Parathyroid adenoma (tissue), 2 donors: ENCODE results near the gene NTSR1.

Experiments
- H2AFZ ChIP-seq: fragments of 300-600 bp; sonication (generic); one replicate; pipeline ENCODE4 v1.7.0; 2017; ENCODE audit warnings: antibody characterized with exemption, mild to moderate bottlenecking
- H3K27ac ChIP-seq: fragments of 300-600 bp; sonication (generic); one replicate; pipeline ENCODE4 v1.7.0; 2017
- H3K27me3 ChIP-seq: fragments of 300-600 bp; sonication (generic); one replicate; pipeline ENCODE4 v1.7.0; 2017; ENCODE audit warnings: low read length; ENCODE audit not compliant: control insufficient read depth, insufficient read depth
- H3K36me3 ChIP-seq: fragments of 300-600 bp; sonication (generic); one replicate; pipeline ENCODE4 v1.7.0; 2017; ENCODE audit warnings: low read length; ENCODE audit not compliant: control insufficient read depth, insufficient read depth
- H3K4me1 ChIP-seq: fragments of 300-600 bp; sonication (generic); one replicate; pipeline ENCODE4 v1.7.0; 2017; ENCODE audit warnings: control low read depth
- H3K4me2 ChIP-seq: fragments of 300-600 bp; sonication (generic); one replicate; pipeline ENCODE4 v1.7.0; 2017; ENCODE audit warnings: low read length
- H3K4me3 ChIP-seq: fragments of 300-600 bp; sonication (generic); one replicate; pipeline ENCODE4 v1.7.0; 2017; ENCODE audit warnings: low read depth, low read length
- H3K79me2 ChIP-seq: fragments of 300-600 bp; sonication (generic); one replicate; pipeline ENCODE4 v1.7.0; 2017; ENCODE audit warnings: control low read depth
- H3K9ac ChIP-seq: fragments of 300-600 bp; sonication (generic); one replicate; pipeline ENCODE4 v1.7.0; 2017; ENCODE audit warnings: mild to moderate bottlenecking
- H3K9me3 ChIP-seq: fragments of 300-600 bp; sonication (generic); one replicate; pipeline ENCODE4 v1.7.0; 2017; ENCODE audit warnings: low read length; ENCODE audit not compliant: control insufficient read depth
- TF ChIP-seq, protein P1 (sequence below): fragments of 300-600 bp; sonication (generic); IDR thresholded peaks from one replicate; pipeline ENCODE4 v1.7.0; 2017; ENCODE audit warnings: antibody characterized with exemption, mild to moderate bottlenecking
- donor health status: primary hyperparathyroidism.

Gene NTSR1

DNA sequence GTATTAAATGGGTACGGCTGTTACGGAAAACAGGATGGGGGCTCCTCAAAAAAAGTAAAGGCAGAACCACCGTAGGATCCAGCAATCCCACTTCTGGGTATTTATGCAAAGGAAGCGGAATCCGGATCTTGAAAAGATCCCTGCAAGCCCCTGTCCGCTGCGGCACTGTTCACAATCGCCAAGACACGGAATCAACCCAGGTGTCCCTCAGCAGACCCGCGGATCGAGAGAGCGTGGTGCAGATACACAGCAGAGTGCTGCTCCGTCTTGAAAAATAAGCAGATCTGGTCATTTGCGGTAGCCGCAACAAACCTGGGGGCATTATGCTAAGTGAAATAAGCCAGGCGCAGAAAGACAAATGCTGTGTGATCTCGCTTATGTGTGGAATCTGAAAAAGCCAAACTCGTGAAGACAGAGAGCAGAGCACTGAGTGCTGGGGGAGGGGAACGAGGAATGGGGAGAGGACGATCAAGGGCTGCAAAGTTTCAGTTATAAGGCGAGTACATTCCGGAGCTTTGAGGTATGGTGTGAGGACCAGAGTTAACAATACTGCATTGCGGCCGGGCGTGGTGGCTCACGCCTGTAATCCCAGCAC lies 41.3 kb downstream of the NTSR1 start:
- no peak overlapping the region for H3K4me2 ChIP-seq
- H3K9ac ChIP-seq, result no peak overlapping the region
- H3K27me3 ChIP-seq, result no peaks in the 10 kb centered on the region
- TF ChIP-seq, protein P1, sequence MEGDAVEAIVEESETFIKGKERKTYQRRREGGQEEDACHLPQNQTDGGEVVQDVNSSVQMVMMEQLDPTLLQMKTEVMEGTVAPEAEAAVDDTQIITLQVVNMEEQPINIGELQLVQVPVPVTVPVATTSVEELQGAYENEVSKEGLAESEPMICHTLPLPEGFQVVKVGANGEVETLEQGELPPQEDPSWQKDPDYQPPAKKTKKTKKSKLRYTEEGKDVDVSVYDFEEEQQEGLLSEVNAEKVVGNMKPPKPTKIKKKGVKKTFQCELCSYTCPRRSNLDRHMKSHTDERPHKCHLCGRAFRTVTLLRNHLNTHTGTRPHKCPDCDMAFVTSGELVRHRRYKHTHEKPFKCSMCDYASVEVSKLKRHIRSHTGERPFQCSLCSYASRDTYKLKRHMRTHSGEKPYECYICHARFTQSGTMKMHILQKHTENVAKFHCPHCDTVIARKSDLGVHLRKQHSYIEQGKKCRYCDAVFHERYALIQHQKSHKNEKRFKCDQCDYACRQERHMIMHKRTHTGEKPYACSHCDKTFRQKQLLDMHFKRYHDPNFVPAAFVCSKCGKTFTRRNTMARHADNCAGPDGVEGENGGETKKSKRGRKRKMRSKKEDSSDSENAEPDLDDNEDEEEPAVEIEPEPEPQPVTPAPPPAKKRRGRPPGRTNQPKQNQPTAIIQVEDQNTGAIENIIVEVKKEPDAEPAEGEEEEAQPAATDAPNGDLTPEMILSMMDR, result no peak
- H3K9me3 ChIP-seq, result peaks cover 2% of the 10 kb centered on the region
- H3K36me3 ChIP-seq, result no peaks in the 10 kb centered on the region
- H3K4me1 ChIP-seq, result no peaks in the 10 kb centered on the region
- no peak overlapping the region for H3K27ac ChIP-seq
- no peaks in the 10 kb centered on the region for H3K79me2 ChIP-seq
- H3K4me3 ChIP-seq, result no peak overlapping the region
- H2AFZ ChIP-seq, result no peak overlapping the region

DNA sequence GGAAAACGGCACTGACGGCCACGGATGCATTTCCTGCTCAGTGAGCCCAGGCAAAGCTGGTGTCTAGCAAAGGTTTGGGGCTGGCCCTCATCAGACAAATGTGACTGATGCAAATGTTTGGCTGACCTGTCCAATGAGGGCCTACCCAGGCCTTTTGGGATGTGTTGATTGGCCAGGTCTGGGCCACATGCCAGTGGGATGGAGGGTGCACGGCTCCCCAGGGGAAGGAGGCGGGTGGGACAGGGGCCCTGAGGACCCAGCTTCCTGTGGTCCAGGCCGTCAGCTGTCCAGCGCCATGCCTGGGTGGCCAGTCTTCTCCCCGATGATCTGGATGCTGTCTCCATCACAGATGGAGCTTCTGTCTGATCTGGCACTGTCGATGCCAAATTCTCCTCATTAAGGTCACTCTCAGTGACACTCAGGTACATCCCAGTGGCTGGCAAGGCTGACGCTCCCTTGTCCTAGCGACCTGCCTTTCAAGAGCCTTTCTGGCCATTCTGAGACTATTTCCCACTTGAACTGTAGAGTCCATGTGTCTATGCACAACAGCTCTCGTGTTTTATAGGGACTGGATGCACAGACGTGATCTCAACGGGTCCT lies 43.0 kb downstream of the NTSR1 start:
- Histone ChIP-seq H2AFZ (no peak overlapping the region), H3K79me2 (no peaks in the 10 kb centered on the region), H3K27ac (no peak overlapping the region), H3K9me3 (peaks cover 2% of the 10 kb centered on the region), H3K4me3 (no peak overlapping the region), H3K9ac (no peak overlapping the region), H3K36me3 (no peaks in the 10 kb centered on the region), H3K4me2 (no peak overlapping the region), H3K4me1 (no peaks in the 10 kb centered on the region), H3K27me3 (no peaks in the 10 kb centered on the region)
- TF ChIP-seq, protein P1, result no peak

DNA sequence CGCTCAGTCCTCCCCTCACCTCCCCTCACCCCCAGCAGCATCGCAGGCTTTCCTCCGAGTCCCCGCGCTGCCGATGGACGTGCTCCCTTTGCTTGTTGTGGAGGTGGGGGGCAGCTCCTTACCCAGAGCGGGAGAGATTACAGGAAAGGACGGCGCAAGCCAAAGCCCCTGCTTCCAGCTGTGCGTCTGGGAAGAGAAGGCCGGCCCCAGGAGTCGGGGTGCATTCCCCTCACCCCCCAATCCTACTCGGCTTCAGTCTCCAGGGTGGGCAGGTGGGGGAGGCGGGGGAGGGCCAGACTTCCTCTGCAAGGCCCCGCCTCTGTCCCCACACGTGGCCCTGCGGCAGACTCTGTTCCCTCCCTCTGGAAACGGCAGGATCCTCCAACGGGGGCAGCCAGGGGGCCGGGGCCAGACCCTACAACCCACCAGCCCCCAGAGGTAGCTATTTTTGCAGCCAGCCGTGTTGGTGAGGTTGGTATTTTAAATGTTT lies 43.6 kb downstream of the NTSR1 start:
- no peaks in the 10 kb centered on the region for H3K4me1 ChIP-seq
- H3K27me3 ChIP-seq, result no peaks in the 10 kb centered on the region
- no peak overlapping the region for H3K9ac ChIP-seq
- no peak overlapping the region for H3K4me2 ChIP-seq
- H3K9me3 ChIP-seq, result peaks cover 2% of the 10 kb centered on the region
- no peak overlapping the region for H2AFZ ChIP-seq
- TF ChIP-seq, protein P1, result no peak
- H3K36me3 ChIP-seq, result no peaks in the 10 kb centered on the region
- H3K79me2 ChIP-seq, result no peaks in the 10 kb centered on the region
- no peak overlapping the region for H3K4me3 ChIP-seq
- H3K27ac ChIP-seq, result no peak overlapping the region

DNA sequence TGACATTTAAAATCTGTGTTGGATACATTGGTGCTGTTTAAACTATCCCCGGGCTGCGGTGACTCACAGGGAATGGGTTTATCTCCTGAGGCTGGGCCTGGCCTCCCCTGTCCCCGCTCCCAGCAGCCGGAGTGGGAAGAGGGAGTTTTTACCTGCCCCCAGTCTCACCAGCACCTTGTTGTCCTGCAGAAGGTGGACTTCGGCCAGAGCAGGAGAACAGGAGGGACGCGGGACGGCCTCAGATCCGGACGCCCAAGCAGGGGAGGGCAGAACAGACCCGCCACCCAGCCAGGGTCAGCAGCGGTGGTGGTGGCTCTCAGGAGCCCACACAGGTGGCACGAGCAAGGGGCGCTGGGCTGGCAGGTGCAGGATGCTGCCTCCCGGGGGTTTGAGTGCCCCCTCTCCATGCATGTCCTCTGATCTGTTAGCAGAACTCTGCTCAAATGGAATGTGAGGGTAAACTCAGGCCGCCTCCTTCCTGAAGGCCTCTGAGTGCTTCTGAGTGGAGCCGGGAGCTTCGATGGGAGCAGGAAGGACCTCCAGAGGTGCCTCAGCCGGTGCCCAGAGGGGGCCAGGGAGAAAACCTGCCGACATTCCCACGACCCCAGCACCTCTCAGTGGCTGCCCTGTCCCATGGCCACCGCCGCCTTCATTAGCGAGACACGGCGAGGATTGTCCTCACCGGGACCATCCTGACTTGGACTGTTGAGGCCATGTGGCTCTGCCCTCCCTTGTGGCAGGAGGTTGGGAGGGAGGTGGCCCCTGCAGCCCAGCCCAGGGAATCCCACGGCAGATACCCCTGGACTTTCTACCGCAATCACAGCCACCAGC lies 44.2 kb downstream of the NTSR1 start:
- H2AFZ ChIP-seq, result no peak overlapping the region
- H3K9ac ChIP-seq, result no peak overlapping the region
- no peaks in the 10 kb centered on the region for H3K4me1 ChIP-seq
- H3K9me3 ChIP-seq, result peaks cover 2% of the 10 kb centered on the region
- H3K79me2 ChIP-seq, result no peaks in the 10 kb centered on the region
- H3K36me3 ChIP-seq, result no peaks in the 10 kb centered on the region
- no peak overlapping the region for H3K27ac ChIP-seq
- H3K27me3 ChIP-seq, result no peaks in the 10 kb centered on the region
- no peak overlapping the region for H3K4me3 ChIP-seq
- no peak overlapping the region for H3K4me2 ChIP-seq
- TF ChIP-seq, protein P1, result no peak
